Measurements from ENCODE around the gene CCNL2. TPM values are rescaled to one million over a fixed set of nuclear protein-coding genes. Genes with fewer than 3 reads are reported as not detected.

CCNL2 gene
- total RNA-seq, 1 experiment from 2014 or later, result 173 TPM

GRCh38 chr1:1393014-1393413 lies 6.1 kb downstream of the CCNL2 start:
- H3K27ac Mint-ChIP-seq, result no peak overlapping the region

More at GRCh38 chr1:1393014-1393413, 6.1 kb downstream of the CCNL2 start:
- H2BK120ac ChIP-seq (ENCODE audit: low read depth, low read length, poor library complexity, severe bottlenecking), result no peak overlapping the region
- Mint-ChIP-seq H3K4me1 (peaks cover under 1% of the 10 kb centered on the region in 2 experiments; a peak in 3 of 4 replicates), H3K36me3 (ENCODE audit: insufficient read depth in 1 of 3, low read depth in 3 of 3) (peaks cover 72 to 96% (median 91%) of the 10 kb centered on the region in 3 experiments), H3K9me3 (no peaks in the 10 kb centered on the region; a peak in 1 of 5 replicates), H3K4me3 (no peak overlapping the region), H3K27me3 (ENCODE audit: low read depth) (no peaks in the 10 kb centered on the region)
- H2BK15ac ChIP-seq (ENCODE audit: low read depth, low read length), result no peak overlapping the region
- H2AK5ac ChIP-seq (ENCODE audit: insufficient read length, low read length), result no peak overlapping the region
- H3K79me1 ChIP-seq (ENCODE audit: insufficient read depth, low read depth, low read length, poor library complexity, severe bottlenecking), result peaks cover 7% of the 10 kb centered on the region
- no peak for TF ChIP-seq CTCF (conservative IDR thresholded peaks at IDR 0.05)
- no peaks in the 10 kb centered on the region for H3K4me1 ChIP-seq (ENCODE audit: insufficient read depth, low read length)
- H2BK20ac ChIP-seq (ENCODE audit: low read depth, low read length, poor library complexity, severe bottlenecking), result no peak overlapping the region
- no peak overlapping the region for H4K91ac ChIP-seq (ENCODE audit: insufficient read length, low read depth, low read length)
- H3K4me2 ChIP-seq (ENCODE audit: insufficient read depth, insufficient read length, low read length), result no peak overlapping the region
- no peaks in the 10 kb centered on the region for H3K9me3 ChIP-seq (ENCODE audit: control insufficient read depth, low read depth, low read length)
- no peak overlapping the region for H3K23ac ChIP-seq (ENCODE audit: insufficient read length, low read depth, low read length)
- DNase-seq, result no peak
- H3K9ac ChIP-seq (ENCODE audit: extremely low read depth, insufficient read length, low read length), result no peak overlapping the region
- no CpG with 5 or more reads among the region's 4 CpGs for WGBS (ENCODE audit: extremely low coverage, insufficient read length, low lambda C conversion rate)
- H3K79me2 ChIP-seq (ENCODE audit: insufficient read depth, low read length), result peaks cover 2% of the 10 kb centered on the region; the same call in 1 of the 2 replicates
- H3K27me3 ChIP-seq (ENCODE audit: insufficient read depth, low read length), result no peaks in the 10 kb centered on the region
- H3K14ac ChIP-seq (ENCODE audit: insufficient read depth, low read length), result no peak overlapping the region
- no peak overlapping the region for H3K18ac ChIP-seq (ENCODE audit: insufficient read length, low read depth, low read length)
- H2AFZ ChIP-seq (ENCODE audit: low read length), result no peak overlapping the region
- no peak overlapping the region for H2BK5ac ChIP-seq (ENCODE audit: insufficient read length, low read length)
- H3K56ac ChIP-seq (ENCODE audit: insufficient read length, low read depth, low read length), result no peak overlapping the region
- no peak overlapping the region for H2BK12ac ChIP-seq (ENCODE audit: insufficient read length, low read depth, low read length)
- H3K4ac ChIP-seq (ENCODE audit: low read depth, low read length), result no peak overlapping the region
- no peaks in the 10 kb centered on the region for H4K20me1 ChIP-seq (ENCODE audit: control insufficient read depth, insufficient read depth, insufficient read length)
- H3K27ac ChIP-seq (ENCODE audit: insufficient read length, low read depth, low read length), result no peak overlapping the region
- H3T11ph ChIP-seq (ENCODE audit: low read length), result no peak overlapping the region
- peaks cover under 1% of the 10 kb centered on the region for H3K23me2 ChIP-seq (ENCODE audit: insufficient read length, low read depth, low read length, poor library complexity, severe bottlenecking)
- no peak overlapping the region for H4K8ac ChIP-seq (replicated peaks; ENCODE audit: insufficient read length, low read depth, low read length)
- no peak overlapping the region for H4K5ac ChIP-seq (ENCODE audit: insufficient read length, low read depth, low read length)
